Hepatocyte (in vitro differentiated cells): ENCODE data around the gene CD34. TPM values are rescaled to one million over a fixed set of nuclear protein-coding genes. Genes with fewer than 3 reads are reported as not detected.

Experiments
- DNase-seq: peaks from one replicate; pipeline ENCODE4 v3.0.0-alpha.2; 2016; ENCODE audit warnings: low spot score
- H2AFZ ChIP-seq: fragments of 200-600 bp; sonication (generic); 2 replicates; pipeline ENCODE4 v1.6.0; 2016; ENCODE audit warnings: antibody characterized with exemption, mild to moderate bottlenecking
- H3K27ac ChIP-seq: fragments of 200-600 bp; sonication (generic); 2 replicates; pipeline ENCODE4 v1.5.1; 2016; ENCODE audit warnings: mild to moderate bottlenecking
- H3K27me3 ChIP-seq: fragments of 200-600 bp; sonication (generic); 2 replicates; pipeline ENCODE4 v1.6.1; 2016
- H3K36me3 ChIP-seq: fragments of 200-600 bp; sonication (generic); replicated peaks from 2 replicates; pipeline ENCODE4 v1.5.1; 2016; ENCODE audit warnings: low read depth; ENCODE audit not compliant: insufficient read depth
- H3K4me1 ChIP-seq: fragments of 200-600 bp; sonication (generic); 2 replicates; pipeline ENCODE4 v1.5.1; 2016; ENCODE audit warnings: mild to moderate bottlenecking, moderate library complexity; ENCODE audit not compliant: insufficient read depth
- H3K4me2 ChIP-seq: fragments of 200-600 bp; sonication (generic); 2 replicates; pipeline ENCODE4 v1.6.0; 2016
- H3K4me3 ChIP-seq: fragments of 200-600 bp; sonication (generic); 2 replicates; pipeline ENCODE4 v1.5.1; 2016; ENCODE audit warnings: mild to moderate bottlenecking
- H3K79me2 ChIP-seq: fragments of 200-600 bp; sonication (generic); 2 replicates; pipeline ENCODE4 v1.6.0; 2017; ENCODE audit warnings: mild to moderate bottlenecking
- H3K9me2 ChIP-seq: fragments of 200-600 bp; sonication (generic); replicated peaks from 2 replicates; pipeline ENCODE4 v1.6.0; 2017; ENCODE audit warnings: mild to moderate bottlenecking; ENCODE audit not compliant: insufficient read depth
- H3K9me3 ChIP-seq: fragments of 200-600 bp; sonication (generic); 2 replicates; pipeline ENCODE4 v1.5.1; 2016; ENCODE audit warnings: low read depth, mild to moderate bottlenecking
- H4K20me1 ChIP-seq: fragments of 200-600 bp; sonication (generic); 2 replicates; pipeline ENCODE4 v1.6.0; 2016; ENCODE audit warnings: mild to moderate bottlenecking; ENCODE audit not compliant: insufficient read depth, poor library complexity, severe bottlenecking
- CTCF ChIP-seq: fragments of 200-600 bp; sonication (generic); IDR thresholded peaks from 2 replicates; pipeline ENCODE4 v1.5.1; 2016; ENCODE audit warnings: antibody characterized with exemption, mild to moderate bottlenecking; ENCODE audit not compliant: poor library complexity
- EZH2 ChIP-seq: fragments of 200-600 bp; sonication (generic); IDR thresholded peaks from 2 replicates; pipeline ENCODE4 v1.6.1; 2016; ENCODE audit warnings: antibody characterized with exemption, mild to moderate bottlenecking, borderline replicate concordance
- EZH2phosphoT487 ChIP-seq: fragments of 200-600 bp; sonication (generic); IDR thresholded peaks from one replicate; pipeline ENCODE4 v1.6.1; 2018; ENCODE audit warnings: antibody characterized with exemption, mild to moderate bottlenecking, low read depth, moderate library complexity; ENCODE audit not compliant: unreplicated experiment, severe bottlenecking
- WGBS: methylation state at CpG from one replicate; pipeline ENCODE4 v1.1.6; 2016; ENCODE audit warnings: low lambda C conversion rate; ENCODE audit errors: missing lambda C conversion rate; 5-methylcytosine and 5-hydroxymethylcytosine counted together
- polyA plus RNA-seq: library from polyadenylated mRNA; unstranded; fragments of >200 nt; fragmentation: Nextera tagmentation; extraction: Ambion mirVana; gene quantifications from 2 replicates; pipeline ENCODE4 v1.2.1, GENCODE V29; 2016
- total RNA-seq: library from RNA; depleted of rRNA; stranded (reverse); fragments of >200 nt; gene quantifications from 2 replicates; pipeline ENCODE4 v1.2.3, GENCODE V29; 2014

The CD34 gene
- total and polyA plus RNA-seq, 2 experiments from 2014 or later, result 0.90 to 2.4 TPM

GRCh38 chr1:207921321-207921720 lies 10.4 kb upstream of the CD34 start:
- WGBS, result 86% methylated on average over 3 of the region's 3 CpGs
- no peaks in the 10 kb centered on the region for H3K79me2 ChIP-seq
- no peak for DNase-seq
- TF ChIP-seq EZH2 (no peak), EZH2phosphoT487 (no peak), CTCF (no peak)
- no peaks in the 10 kb centered on the region for H3K9me2 ChIP-seq
- H3K4me2 ChIP-seq, result no peak overlapping the region
- H3K27ac ChIP-seq, result no peak overlapping the region
- peaks cover 6% of the 10 kb centered on the region for H3K4me1 ChIP-seq
- no peak overlapping the region for H3K4me3 ChIP-seq
- no peak overlapping the region for H2AFZ ChIP-seq
- no peaks in the 10 kb centered on the region for H3K9me3 ChIP-seq
- H3K27me3 ChIP-seq, result no peaks in the 10 kb centered on the region
- H3K36me3 ChIP-seq, result no peaks in the 10 kb centered on the region
- H4K20me1 ChIP-seq, result no peaks in the 10 kb centered on the region

- H3K4me2 ChIP-seq, result no peak overlapping the region
- no peaks in the 10 kb centered on the region for H4K20me1 ChIP-seq
- no peak overlapping the region for H2AFZ ChIP-seq
- 77% methylated on average over 2 of the region's 2 CpGs for WGBS
- H3K4me1 ChIP-seq, result peaks cover 6% of the 10 kb centered on the region
- TF ChIP-seq EZH2 (no peak), CTCF (no peak)
- no peaks in the 10 kb centered on the region for H3K79me2 ChIP-seq
- H3K27ac ChIP-seq, result no peak overlapping the region
- no peak overlapping the region for H3K4me3 ChIP-seq
- no peaks in the 10 kb centered on the region for H3K9me3 ChIP-seq
- H3K9me2 ChIP-seq, result no peaks in the 10 kb centered on the region
- H3K27me3 ChIP-seq, result no peaks in the 10 kb centered on the region
- no peaks in the 10 kb centered on the region for H3K36me3 ChIP-seq
- no peak for DNase-seq
These were observed 9.6 kb upstream of the CD34 start for GRCh38 chr1:207920444-207921021.

DNA sequence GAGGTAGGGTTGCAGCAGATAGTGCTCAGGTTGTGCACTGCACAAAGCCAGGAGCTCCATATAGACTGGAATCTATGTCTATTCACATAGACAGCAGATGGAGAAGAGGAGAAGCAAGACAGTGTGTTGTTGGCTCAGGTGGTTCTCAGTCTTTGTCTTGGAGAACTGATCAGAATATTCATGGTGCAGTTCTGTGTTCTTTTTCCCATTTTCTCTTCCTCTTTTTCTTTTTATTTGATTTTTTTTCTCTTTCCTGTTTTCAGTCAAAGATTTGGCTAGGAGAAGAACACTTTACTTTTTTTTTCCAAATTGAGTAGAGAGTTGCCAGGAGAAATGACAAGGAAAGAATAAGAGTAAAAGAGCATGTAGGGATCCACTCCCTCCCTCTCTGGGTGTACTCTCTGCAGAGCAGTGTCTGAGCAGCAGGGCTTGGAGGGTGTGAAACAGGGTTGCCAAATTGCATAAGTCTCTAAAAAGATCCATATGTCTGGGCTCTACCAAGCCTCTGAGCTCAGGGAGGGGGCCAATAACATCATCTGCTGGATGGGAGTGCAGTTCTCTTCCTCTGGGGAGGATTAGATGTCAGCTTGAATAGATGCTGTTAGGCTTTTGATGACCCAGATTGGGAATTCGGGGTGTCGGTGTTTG lies 8.7 kb upstream of the CD34 start:
- no peaks in the 10 kb centered on the region for H3K27me3 ChIP-seq
- TF ChIP-seq EZH2 (no peak), EZH2phosphoT487 (no peak)
- H3K4me2 ChIP-seq, result no peak overlapping the region
- H3K9me2 ChIP-seq, result no peaks in the 10 kb centered on the region
- no peak for DNase-seq
- H4K20me1 ChIP-seq, result no peaks in the 10 kb centered on the region
- H2AFZ ChIP-seq, result no peak overlapping the region
- no peak overlapping the region for H3K27ac ChIP-seq
- no peaks in the 10 kb centered on the region for H3K9me3 ChIP-seq
- 88% methylated on average over 2 of the region's 2 CpGs for WGBS
- no peaks in the 10 kb centered on the region for H3K79me2 ChIP-seq
- H3K36me3 ChIP-seq, result no peaks in the 10 kb centered on the region
- H3K4me3 ChIP-seq, result no peak overlapping the region
- no peaks in the 10 kb centered on the region for H3K4me1 ChIP-seq

DNA sequence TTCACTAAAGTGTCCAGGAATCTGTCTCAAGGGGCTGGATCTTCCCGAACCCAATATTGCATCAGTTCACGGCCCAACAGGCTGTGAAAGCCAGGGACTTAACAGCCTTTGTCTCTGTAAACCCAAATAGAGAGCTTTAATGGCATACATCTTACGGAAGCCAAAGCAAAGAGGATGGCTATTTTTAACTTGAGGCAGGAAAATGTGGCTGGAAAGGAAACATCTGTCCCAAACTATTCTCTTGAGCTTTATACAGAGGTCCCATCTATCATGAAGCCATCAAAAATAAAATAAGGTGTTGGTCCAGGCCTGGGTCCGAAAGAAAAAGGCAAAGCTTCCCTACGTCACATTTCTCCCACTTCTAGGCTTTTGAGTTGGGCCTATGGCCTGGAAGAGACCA lies 7.7 kb upstream of the CD34 start:
- no peaks in the 10 kb centered on the region for H3K79me2 ChIP-seq
- no peaks in the 10 kb centered on the region for H3K9me3 ChIP-seq
- no peak overlapping the region for H3K4me3 ChIP-seq
- DNase-seq, result no peak
- H4K20me1 ChIP-seq, result no peaks in the 10 kb centered on the region
- H3K27me3 ChIP-seq, result no peaks in the 10 kb centered on the region
- peak overlapping the region; percentile 53 for H3K27ac ChIP-seq
- H3K36me3 ChIP-seq, result no peaks in the 10 kb centered on the region
- TF ChIP-seq EZH2 (no peak), EZH2phosphoT487 (no peak), CTCF (no peak)
- no peaks in the 10 kb centered on the region for H3K9me2 ChIP-seq
- 82% methylated on average over 5 of the region's 5 CpGs for WGBS
- no peak overlapping the region for H2AFZ ChIP-seq
- no peak overlapping the region for H3K4me2 ChIP-seq
- H3K4me1 ChIP-seq, result no peaks in the 10 kb centered on the region
